Upper lobe of right lung (tissue), 1 donor: Measurements from ENCODE around the gene LDB3. TPM values are rescaled to one million over a fixed set of nuclear protein-coding genes. Genes with fewer than 3 reads are reported as not detected.

ENCODE experiments used
- ATAC-seq: fragments of 200-7000 bp; cut with Tn5 transposase; one replicate; pipeline ENCODE4 v1.9.1; 2020; ENCODE audit warnings: mild to moderate bottlenecking, moderate library complexity
- DNase-seq: peaks from one replicate; pipeline ENCODE4 v3.0.0-alpha.2; 2020
- H3K27ac ChIP-seq: fragments of 200-600 bp; one replicate; pipeline ENCODE4 v1.8.0; 2022
- H3K27me3 ChIP-seq: fragments of 200-600 bp; one replicate; pipeline ENCODE4 v1.8.0; 2022; ENCODE audit warnings: mild to moderate bottlenecking
- H3K36me3 ChIP-seq: fragments of 200-600 bp; one replicate; pipeline ENCODE4 v1.8.0; 2022
- H3K4me1 ChIP-seq: fragments of 200-600 bp; one replicate; pipeline ENCODE4 v1.8.0; 2022
- H3K4me3 ChIP-seq: fragments of 200-600 bp; one replicate; pipeline ENCODE4 v1.8.0; 2022; ENCODE audit warnings: mild to moderate bottlenecking
- H3K9me3 ChIP-seq: fragments of 200-600 bp; one replicate; pipeline ENCODE4 v1.8.0; 2022
- intact Hi-C: fragments of 100-400 bp; cut with DNase I; formaldehyde crosslinking; loops from one replicate; pipeline ENCODE4 v1.11.0; 2022
- total RNA-seq: library from RNA; stranded (reverse); fragmentation: NEBNext Ultra II Directional; extraction: Animal tissue kit (Norgen Biotek cat#: 25700); gene quantifications from one replicate; pipeline ENCODE4 v1.2.1, GENCODE V29; 2021
- TF ChIP-seq, protein P1 (sequence below): fragments of 200-600 bp; IDR thresholded peaks from one replicate; pipeline ENCODE4 v1.8.0; 2022; ENCODE audit warnings: antibody characterized with exemption
- donor health status: DM: no; HTN: yes; CAD: no; lungs with severe emphysema.

LDB3 gene
- total RNA-seq, 1 donor from 2014 or later: 2.5 TPM

DNA sequence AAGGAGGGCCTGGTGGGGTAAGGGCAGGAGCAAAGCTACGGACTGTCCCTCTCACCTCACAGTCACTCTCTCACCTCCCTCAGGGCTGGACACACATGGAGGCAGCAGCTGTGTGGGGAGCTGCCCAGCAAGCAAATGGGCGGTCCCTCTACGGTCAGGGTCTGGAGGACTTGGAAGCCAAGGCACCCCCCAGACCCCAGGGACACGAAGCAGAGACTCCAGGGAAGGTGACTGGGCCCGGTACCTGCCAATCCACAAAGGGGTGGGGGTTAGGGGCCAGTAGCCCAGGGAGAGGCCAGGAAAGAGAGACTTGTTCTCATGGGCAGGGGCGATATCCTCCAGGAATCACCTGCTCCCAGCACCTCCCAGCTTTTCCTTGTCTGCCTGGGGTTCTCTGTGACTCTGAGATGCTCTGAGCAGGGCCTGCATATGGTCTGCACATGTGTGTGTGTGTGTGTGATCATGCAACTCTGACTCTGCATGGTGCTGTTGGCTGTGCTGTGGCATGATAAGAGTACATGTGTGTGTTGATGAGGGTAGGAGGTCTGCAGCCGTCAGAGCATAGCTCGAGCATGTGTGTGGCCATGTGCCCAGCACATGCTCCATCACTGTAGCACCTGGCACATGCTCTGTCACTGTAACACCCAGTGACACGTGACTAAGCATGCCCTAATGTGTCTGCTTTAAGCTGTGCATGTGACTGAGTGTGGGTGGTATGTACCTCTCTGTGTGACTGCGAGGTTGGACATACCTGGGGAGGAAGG is 4.6 kb upstream of the LDB3 start:
- no peaks in the 10 kb centered on the region for H3K4me1 ChIP-seq
- no peaks in the 10 kb centered on the region for H3K36me3 ChIP-seq
- H3K27ac ChIP-seq: no peak overlapping the region
- H3K9me3 ChIP-seq: no peaks in the 10 kb centered on the region
- H3K4me3 ChIP-seq: no peak overlapping the region
- no peaks in the 10 kb centered on the region for H3K27me3 ChIP-seq
- no peak for DNase-seq
- TF ChIP-seq, protein P1, sequence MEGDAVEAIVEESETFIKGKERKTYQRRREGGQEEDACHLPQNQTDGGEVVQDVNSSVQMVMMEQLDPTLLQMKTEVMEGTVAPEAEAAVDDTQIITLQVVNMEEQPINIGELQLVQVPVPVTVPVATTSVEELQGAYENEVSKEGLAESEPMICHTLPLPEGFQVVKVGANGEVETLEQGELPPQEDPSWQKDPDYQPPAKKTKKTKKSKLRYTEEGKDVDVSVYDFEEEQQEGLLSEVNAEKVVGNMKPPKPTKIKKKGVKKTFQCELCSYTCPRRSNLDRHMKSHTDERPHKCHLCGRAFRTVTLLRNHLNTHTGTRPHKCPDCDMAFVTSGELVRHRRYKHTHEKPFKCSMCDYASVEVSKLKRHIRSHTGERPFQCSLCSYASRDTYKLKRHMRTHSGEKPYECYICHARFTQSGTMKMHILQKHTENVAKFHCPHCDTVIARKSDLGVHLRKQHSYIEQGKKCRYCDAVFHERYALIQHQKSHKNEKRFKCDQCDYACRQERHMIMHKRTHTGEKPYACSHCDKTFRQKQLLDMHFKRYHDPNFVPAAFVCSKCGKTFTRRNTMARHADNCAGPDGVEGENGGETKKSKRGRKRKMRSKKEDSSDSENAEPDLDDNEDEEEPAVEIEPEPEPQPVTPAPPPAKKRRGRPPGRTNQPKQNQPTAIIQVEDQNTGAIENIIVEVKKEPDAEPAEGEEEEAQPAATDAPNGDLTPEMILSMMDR: no peak
- no peak for ATAC-seq
- intact Hi-C loops: no loop called here

DNA sequence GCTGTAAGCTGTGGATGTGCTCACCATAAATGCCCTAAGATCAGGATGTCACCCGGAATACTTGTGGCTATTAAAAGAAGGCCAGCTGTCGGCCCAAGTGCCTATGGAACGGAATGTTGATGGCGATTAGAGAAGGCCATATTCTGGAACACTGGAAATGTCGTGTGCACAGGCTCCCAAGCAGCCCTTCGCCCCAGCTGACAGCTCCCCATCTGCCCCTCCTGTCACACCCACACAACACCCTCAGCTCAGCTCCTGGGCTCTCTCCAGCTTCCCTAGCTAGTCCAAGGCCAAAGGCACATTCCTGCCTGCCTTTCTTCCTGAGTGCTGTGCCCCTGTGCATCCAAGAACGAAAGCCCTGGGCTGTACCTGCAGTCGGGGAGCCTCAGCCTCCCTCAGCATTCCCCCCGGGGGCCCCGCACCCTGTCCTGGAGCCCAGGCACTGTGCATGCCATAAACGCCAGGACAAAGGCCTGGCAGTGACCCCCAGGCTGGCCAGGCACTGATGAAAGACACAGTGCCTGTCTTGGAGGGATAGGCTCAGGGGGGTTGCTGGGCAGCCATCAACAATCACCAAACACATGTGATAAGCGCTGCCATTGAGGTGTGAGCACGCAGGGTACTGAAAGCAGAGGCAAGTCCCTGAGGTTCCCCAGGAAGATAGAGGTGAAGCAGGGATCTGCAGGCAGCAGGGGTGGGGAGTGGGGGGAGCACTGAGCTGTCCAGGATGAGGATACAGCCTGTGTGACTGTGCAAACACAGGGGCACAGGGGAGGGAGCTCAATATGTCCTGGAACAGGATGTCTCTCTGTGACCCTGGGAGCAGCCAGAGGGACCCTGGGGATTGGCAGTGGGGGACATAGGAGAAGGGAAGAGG is 3.7 kb upstream of the LDB3 start:
- ATAC-seq (no peak), DNase-seq (no peak)
- Histone ChIP-seq H3K4me3 (no peak overlapping the region), H3K36me3 (no peaks in the 10 kb centered on the region), H3K27me3 (no peaks in the 10 kb centered on the region), H3K4me1 (no peaks in the 10 kb centered on the region), H3K9me3 (no peaks in the 10 kb centered on the region), H3K27ac (no peak overlapping the region)
- TF ChIP-seq, protein P1: no peak
- intact Hi-C loops: no loop called here

DNA sequence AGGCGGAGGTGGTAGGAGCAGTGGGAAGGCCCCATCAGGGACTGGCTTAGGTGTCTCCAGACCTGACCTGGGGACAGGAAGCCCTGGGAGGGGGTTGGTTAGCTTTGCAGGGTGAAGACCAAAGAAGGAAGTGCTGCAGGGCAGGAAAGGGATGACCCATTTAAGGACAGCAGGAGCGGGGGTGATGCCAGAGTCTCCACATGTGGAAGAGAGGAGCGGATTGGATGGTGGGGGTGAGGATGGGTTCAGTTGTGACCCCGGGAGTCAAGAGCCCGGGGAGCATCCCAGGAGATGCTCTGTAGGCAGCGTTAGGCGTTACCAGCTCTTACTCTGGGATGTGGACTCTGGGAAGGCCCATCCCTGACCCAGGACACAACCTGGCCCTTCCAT is 3.1 kb upstream of the LDB3 start:
- Histone ChIP-seq H3K4me1 (no peaks in the 10 kb centered on the region), H3K27me3 (no peaks in the 10 kb centered on the region), H3K4me3 (no peak overlapping the region), H3K27ac (no peak overlapping the region), H3K9me3 (no peaks in the 10 kb centered on the region), H3K36me3 (no peaks in the 10 kb centered on the region)
- DNase-seq (no peak), ATAC-seq (no peak)
- TF ChIP-seq, protein P1: no peak
- intact Hi-C loops: no loop called here

DNA sequence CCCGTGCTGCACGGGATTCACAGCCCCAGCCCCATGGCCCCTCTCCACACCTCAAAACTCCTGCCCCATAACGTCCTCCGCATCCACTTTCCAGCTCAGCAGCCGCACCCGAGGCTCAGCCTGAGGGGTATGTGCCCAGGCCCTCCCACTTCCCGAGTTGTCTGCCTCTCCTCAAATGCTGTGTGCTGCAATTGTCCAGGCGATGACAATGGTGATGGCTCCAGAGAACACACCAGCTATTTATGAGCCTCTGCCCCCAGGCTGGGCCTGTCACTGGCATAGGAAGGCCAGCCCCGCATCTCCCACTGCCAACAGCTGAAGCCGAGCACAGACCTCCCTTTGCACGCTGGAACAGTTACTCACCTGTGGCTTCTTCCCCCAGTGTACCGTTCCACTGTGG is 2.4 kb upstream of the LDB3 start:
- H3K36me3 ChIP-seq: no peaks in the 10 kb centered on the region
- no peak overlapping the region for H3K4me3 ChIP-seq
- no peak for ATAC-seq
- H3K9me3 ChIP-seq: no peaks in the 10 kb centered on the region
- DNase-seq: no peak
- H3K27me3 ChIP-seq: no peaks in the 10 kb centered on the region
- H3K4me1 ChIP-seq: no peaks in the 10 kb centered on the region
- intact Hi-C loops: no loop called here
- TF ChIP-seq, protein P1: no peak
- H3K27ac ChIP-seq: no peak overlapping the region

DNA sequence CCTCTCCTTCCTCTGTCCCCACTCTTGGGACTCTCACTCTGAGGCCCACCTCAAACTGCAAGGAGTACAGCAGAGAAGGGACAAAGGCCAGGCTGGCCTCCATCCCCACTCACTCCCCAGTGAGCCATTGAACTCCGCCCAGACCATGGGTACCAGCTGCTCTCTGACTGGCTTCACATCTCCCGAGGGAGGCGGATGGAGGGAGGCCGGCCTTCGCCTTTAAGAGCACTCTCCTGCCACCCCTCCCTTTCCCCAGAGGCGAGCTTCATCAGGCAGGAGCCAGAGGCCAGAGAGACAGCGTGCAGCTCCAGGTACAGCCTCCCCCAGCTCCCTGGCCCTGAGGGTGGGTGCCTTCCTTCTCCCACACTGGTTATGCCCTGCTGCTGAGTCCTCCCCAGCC is 1.8 kb upstream of the LDB3 start:
- Histone ChIP-seq H3K9me3 (no peaks in the 10 kb centered on the region), H3K4me1 (no peaks in the 10 kb centered on the region), H3K27ac (no peak overlapping the region), H3K27me3 (no peaks in the 10 kb centered on the region), H3K36me3 (no peaks in the 10 kb centered on the region), H3K4me3 (no peak overlapping the region)
- TF ChIP-seq, protein P1: no peak
- intact Hi-C loops: no loop called here
- ATAC-seq (no peak), DNase-seq (no peak)
